ENCODE results near the gene TMEM203.

GRCh38 chr9:137191691-137192447, 13.6 kb downstream of the TMEM203 start:
- TF ChIP-seq CTCF (IDR thresholded peaks at IDR 0.05; ENCODE audit: insufficient read depth, low read length), result no peak
- TF ChIP-seq POLR2AphosphoS5 (IDR thresholded peaks at IDR 0.05; ENCODE audit: low read depth), result no peak
- TF ChIP-seq REST (IDR thresholded peaks at IDR 0.05; ENCODE audit: insufficient replicate concordance, low read depth), result no peak

Data from HL-60 (cell line).